Measurements from ENCODE around the gene AP3B1.
"Not testable (repeated sequence)": the region's sequence is repeated elsewhere in the genome, so short reads cannot be mapped to it uniquely, and the experiment has no call there.

AP3B1 gene

GRCh38 chr5:78046823-78047222 is 247.7 kb downstream of the AP3B1 start:
- H3K79me2 ChIP-seq (ENCODE audit: control insufficient read depth, insufficient read depth, low read length); H3K36me3 ChIP-seq (ENCODE audit: control insufficient read depth, insufficient read depth, low read length); H2BK5ac ChIP-seq (ENCODE audit: low read length); H3K9ac ChIP-seq (ENCODE audit: low read length); H4K5ac ChIP-seq (ENCODE audit: low read length); H3K18ac ChIP-seq (ENCODE audit: low read length); H2BK120ac ChIP-seq (ENCODE audit: low read depth, low read length); H3K4me3 ChIP-seq (ENCODE audit: low read length); H3K27me3 ChIP-seq (ENCODE audit: insufficient read depth, low read length, poor library complexity); H3K79me1 ChIP-seq (ENCODE audit: low read length); H3K56ac ChIP-seq (ENCODE audit: low read length); H2AK5ac ChIP-seq (ENCODE audit: low read length); H4K8ac ChIP-seq (ENCODE audit: low read depth, low read length); H3K23ac ChIP-seq (ENCODE audit: low read length); H3K27ac ChIP-seq (ENCODE audit: low read depth, low read length); H3K4ac ChIP-seq (ENCODE audit: low read depth, low read length); DNase-seq; H2BK15ac ChIP-seq (replicated peaks; ENCODE audit: low read depth); H3K4me1 ChIP-seq (ENCODE audit: control insufficient read depth, low read depth, low read length); H3K4me2 ChIP-seq (ENCODE audit: low read length): not testable (repeated sequence)
- no CpG with 5 or more reads among the region's 2 CpGs for WGBS (ENCODE audit: extremely low coverage, insufficient coverage, low lambda C conversion rate)

- Histone ChIP-seq H3K36me3 (ENCODE audit: control insufficient read depth, insufficient read depth, low read length) (no peaks in the 10 kb centered on the region), H2AK5ac (ENCODE audit: low read length) (no peak overlapping the region), H3K4me1 (ENCODE audit: control insufficient read depth, low read depth, low read length) (no peaks in the 10 kb centered on the region), H3K18ac (ENCODE audit: low read length) (no peak overlapping the region), H2BK5ac (ENCODE audit: low read length) (no peak overlapping the region), H4K8ac (ENCODE audit: low read depth, low read length) (no peak overlapping the region), H3K23ac (ENCODE audit: low read length) (no peak overlapping the region), H2BK120ac (ENCODE audit: low read depth, low read length) (no peak overlapping the region), H3K4me3 (ENCODE audit: low read length) (no peak overlapping the region), H3K4ac (ENCODE audit: low read depth, low read length) (no peak overlapping the region), H3K79me2 (ENCODE audit: control insufficient read depth, insufficient read depth, low read length) (no peaks in the 10 kb centered on the region), H4K5ac (ENCODE audit: low read length) (no peak overlapping the region), H3K79me1 (ENCODE audit: low read length) (no peaks in the 10 kb centered on the region), H2BK15ac (replicated peaks; ENCODE audit: low read depth) (no peak overlapping the region), H3K9ac (ENCODE audit: low read length) (no peak overlapping the region), H3K4me2 (ENCODE audit: low read length) (no peak overlapping the region), H3K56ac (ENCODE audit: low read length) (no peak overlapping the region), H3K27ac (ENCODE audit: low read depth, low read length) (no peak overlapping the region), H3K27me3 (ENCODE audit: insufficient read depth, low read length, poor library complexity) (no peaks in the 10 kb centered on the region)
- DNase-seq: peak; percentile 55
- no CpG with 5 or more reads among the region's 9 CpGs for WGBS (ENCODE audit: extremely low coverage, insufficient coverage, low lambda C conversion rate)
Measured at GRCh38 chr5:78046006-78046405, 248.5 kb downstream of the AP3B1 start.

- H3K4ac ChIP-seq (ENCODE audit: low read depth, low read length): no peak overlapping the region
- H2BK120ac ChIP-seq (ENCODE audit: low read depth, low read length): no peak overlapping the region
- H3K79me2 ChIP-seq (ENCODE audit: control insufficient read depth, insufficient read depth, low read length): no peaks in the 10 kb centered on the region
- H4K5ac ChIP-seq (ENCODE audit: low read length): no peak overlapping the region
- no peak overlapping the region for H2BK5ac ChIP-seq (ENCODE audit: low read length)
- no peak overlapping the region for H2BK15ac ChIP-seq (replicated peaks; ENCODE audit: low read depth)
- no CpG with 5 or more reads among the region's 5 CpGs for WGBS (ENCODE audit: extremely low coverage, insufficient coverage, low lambda C conversion rate)
- H3K23ac ChIP-seq (ENCODE audit: low read length): no peak overlapping the region
- H3K18ac ChIP-seq (ENCODE audit: low read length): no peak overlapping the region
- no peaks in the 10 kb centered on the region for H3K4me1 ChIP-seq (ENCODE audit: control insufficient read depth, low read depth, low read length)
- no peak overlapping the region for H3K27ac ChIP-seq (ENCODE audit: low read depth, low read length)
- no peak overlapping the region for H3K4me2 ChIP-seq (ENCODE audit: low read length)
- H3K56ac ChIP-seq (ENCODE audit: low read length): no peak overlapping the region
- H3K4me3 ChIP-seq (ENCODE audit: low read length): no peak overlapping the region
- no peak overlapping the region for H3K9ac ChIP-seq (ENCODE audit: low read length)
- no peak overlapping the region for H2AK5ac ChIP-seq (ENCODE audit: low read length)
- H3K36me3 ChIP-seq (ENCODE audit: control insufficient read depth, insufficient read depth, low read length): no peaks in the 10 kb centered on the region
- H4K8ac ChIP-seq (ENCODE audit: low read depth, low read length): no peak overlapping the region
- DNase-seq: no peak
- H3K79me1 ChIP-seq (ENCODE audit: low read length): no peaks in the 10 kb centered on the region
- H3K27me3 ChIP-seq (ENCODE audit: insufficient read depth, low read length, poor library complexity): no peaks in the 10 kb centered on the region
Measured at GRCh38 chr5:78041805-78042204, 252.7 kb downstream of the AP3B1 start.

- Histone ChIP-seq H3K18ac (ENCODE audit: low read length) (no peak overlapping the region), H4K5ac (ENCODE audit: low read length) (no peak overlapping the region), H4K8ac (ENCODE audit: low read depth, low read length) (no peak overlapping the region), H3K4me3 (ENCODE audit: low read length) (no peak overlapping the region), H3K23ac (ENCODE audit: low read length) (no peak overlapping the region), H3K9ac (ENCODE audit: low read length) (no peak overlapping the region), H3K4ac (ENCODE audit: low read depth, low read length) (no peak overlapping the region), H2BK120ac (ENCODE audit: low read depth, low read length) (no peak overlapping the region), H3K36me3 (ENCODE audit: control insufficient read depth, insufficient read depth, low read length) (no peaks in the 10 kb centered on the region), H3K79me1 (ENCODE audit: low read length) (no peaks in the 10 kb centered on the region), H3K27me3 (ENCODE audit: insufficient read depth, low read length, poor library complexity) (no peaks in the 10 kb centered on the region), H2AK5ac (ENCODE audit: low read length) (no peak overlapping the region), H3K56ac (ENCODE audit: low read length) (no peak overlapping the region), H2BK5ac (ENCODE audit: low read length) (no peak overlapping the region), H3K4me2 (ENCODE audit: low read length) (no peak overlapping the region), H3K27ac (ENCODE audit: low read depth, low read length) (no peak overlapping the region), H3K79me2 (ENCODE audit: control insufficient read depth, insufficient read depth, low read length) (no peaks in the 10 kb centered on the region), H3K4me1 (ENCODE audit: control insufficient read depth, low read depth, low read length) (no peaks in the 10 kb centered on the region), H2BK15ac (replicated peaks; ENCODE audit: low read depth) (no peak overlapping the region)
- no CpG with 5 or more reads among the region's 2 CpGs for WGBS (ENCODE audit: extremely low coverage, insufficient coverage, low lambda C conversion rate)
- DNase-seq: peak; percentile 11
Measured at GRCh38 chr5:78025540-78025939, 269.0 kb downstream of the AP3B1 start.

GRCh38 chr5:78019744-78020143 is 274.8 kb downstream of the AP3B1 start:
- no peak overlapping the region for H3K4me2 ChIP-seq (ENCODE audit: low read length)

GRCh38 chr5:78016863-78017529 is 277.5 kb downstream of the AP3B1 start:
- WGBS (ENCODE audit: extremely low coverage, insufficient coverage, low lambda C conversion rate): no CpG with 5 or more reads among the region's 3 CpGs
- peak; percentile 69 for DNase-seq
- H3K18ac ChIP-seq (ENCODE audit: low read length): no peak overlapping the region

More at GRCh38 chr5:78019744-78020143, 274.8 kb downstream of the AP3B1 start:
- Histone ChIP-seq H3K23ac (ENCODE audit: low read length) (no peak overlapping the region), H3K4me3 (ENCODE audit: low read length) (no peak overlapping the region), H3K56ac (ENCODE audit: low read length) (no peak overlapping the region), H3K27me3 (ENCODE audit: insufficient read depth, low read length, poor library complexity) (no peaks in the 10 kb centered on the region), H3K79me2 (ENCODE audit: control insufficient read depth, insufficient read depth, low read length) (no peaks in the 10 kb centered on the region), H3K18ac (ENCODE audit: low read length) (no peak overlapping the region), H2AK5ac (ENCODE audit: low read length) (no peak overlapping the region), H3K9ac (ENCODE audit: low read length) (no peak overlapping the region), H2BK5ac (ENCODE audit: low read length) (no peak overlapping the region), H3K4ac (ENCODE audit: low read depth, low read length) (no peak overlapping the region), H3K36me3 (ENCODE audit: control insufficient read depth, insufficient read depth, low read length) (no peaks in the 10 kb centered on the region), H3K27ac (ENCODE audit: low read depth, low read length) (no peak overlapping the region), H4K5ac (ENCODE audit: low read length) (no peak overlapping the region), H4K8ac (ENCODE audit: low read depth, low read length) (no peak overlapping the region), H2BK15ac (replicated peaks; ENCODE audit: low read depth) (no peak overlapping the region), H2BK120ac (ENCODE audit: low read depth, low read length) (no peak overlapping the region), H3K4me1 (ENCODE audit: control insufficient read depth, low read depth, low read length) (no peaks in the 10 kb centered on the region), H3K79me1 (ENCODE audit: low read length) (no peaks in the 10 kb centered on the region)
- WGBS (ENCODE audit: extremely low coverage, insufficient coverage, low lambda C conversion rate): 100% methylated on average over 3 of the region's 5 CpGs
- DNase-seq: no peak

More at GRCh38 chr5:78016863-78017529, 277.5 kb downstream of the AP3B1 start:
- no peak overlapping the region for H2BK5ac ChIP-seq (ENCODE audit: low read length)
- H4K5ac ChIP-seq (ENCODE audit: low read length): no peak overlapping the region
- H3K9ac ChIP-seq (ENCODE audit: low read length): no peak overlapping the region
- H3K36me3 ChIP-seq (ENCODE audit: control insufficient read depth, insufficient read depth, low read length): no peaks in the 10 kb centered on the region
- no peak overlapping the region for H3K4me2 ChIP-seq (ENCODE audit: low read length)
- H3K27ac ChIP-seq (ENCODE audit: low read depth, low read length): no peak overlapping the region
- no peak overlapping the region for H3K56ac ChIP-seq (ENCODE audit: low read length)
- no peak overlapping the region for H2BK120ac ChIP-seq (ENCODE audit: low read depth, low read length)
- no peak overlapping the region for H3K4ac ChIP-seq (ENCODE audit: low read depth, low read length)
- H3K79me1 ChIP-seq (ENCODE audit: low read length): no peaks in the 10 kb centered on the region
- H3K4me3 ChIP-seq (ENCODE audit: low read length): no peak overlapping the region
- H2AK5ac ChIP-seq (ENCODE audit: low read length): no peak overlapping the region
- no peaks in the 10 kb centered on the region for H3K4me1 ChIP-seq (ENCODE audit: control insufficient read depth, low read depth, low read length)
- no peaks in the 10 kb centered on the region for H3K79me2 ChIP-seq (ENCODE audit: control insufficient read depth, insufficient read depth, low read length)
- no peak overlapping the region for H3K23ac ChIP-seq (ENCODE audit: low read length)
- H3K27me3 ChIP-seq (ENCODE audit: insufficient read depth, low read length, poor library complexity): no peaks in the 10 kb centered on the region
- no peak overlapping the region for H2BK15ac ChIP-seq (replicated peaks; ENCODE audit: low read depth)
- H4K8ac ChIP-seq (ENCODE audit: low read depth, low read length): no peak overlapping the region

Measured in mesendoderm (in vitro differentiated cells).